Prostate gland (tissue), 2 donors: Measurements from ENCODE around the gene PCDHA3. TPM values are rescaled to one million over a fixed set of nuclear protein-coding genes. Genes with fewer than 3 reads are reported as not detected.
"Not testable (repeated sequence)": the region's sequence is repeated elsewhere in the genome, so short reads cannot be mapped to it uniquely, and the experiment has no call there.

Experiments used
- DNase-seq: peaks from one replicate; pipeline ENCODE4 v3.0.0-alpha.2; 2019; ENCODE audit warnings: low spot score
- H3K27ac ChIP-seq, 2 donors: fragments of 200-600 bp; sonication (generic); 2 replicates each; pipeline ENCODE4 v1.5.1; 2017 to 2019
- H3K27me3 ChIP-seq: fragments of 200-600 bp; sonication (generic); replicated peaks from 2 replicates; pipeline ENCODE4 v1.5.1; 2019; ENCODE audit not compliant: insufficient read depth
- H3K36me3 ChIP-seq, 2 donors: fragments of 200-600 bp; sonication (generic); 1 replicate in 1 of 2; 2 replicates in 1 of 2; pipeline versions ENCODE4 v1.5.1 to v1.8.1; 2017 to 2019
- H3K4me1 ChIP-seq: fragments of 200-600 bp; sonication (generic); replicated peaks from 2 replicates; pipeline ENCODE4 v1.5.1; 2019
- H3K4me3 ChIP-seq, 2 donors: fragments of 200-600 bp; sonication (generic); 2 replicates each; pipeline ENCODE4 v1.5.1; 2017 to 2019
- H3K9me3 ChIP-seq: fragments of 200-600 bp; sonication (generic); 2 replicates; pipeline ENCODE4 v1.5.1; 2017
- CTCF ChIP-seq, 4 experiments: fragments of 200-600 bp in 2 of 4; fragments of 450-650 bp in 2 of 4; sonication (generic) in 2 of 4; IDR thresholded peaks; 1 replicate in 3 of 4; 2 replicates in 1 of 4; pipeline ENCODE4 v1.5.1; 2016 to 2019; ENCODE audit warnings: antibody characterized with exemption in 4 of 4, mild to moderate bottlenecking in 2 of 4, moderate library complexity in 2 of 4
- POLR2A ChIP-seq: fragments of 450-650 bp; IDR thresholded peaks from one replicate; pipeline ENCODE4 v1.6.1; 2016; ENCODE audit warnings: antibody characterized with exemption, mild to moderate bottlenecking
- POLR2AphosphoS5 ChIP-seq: sonication (generic); formaldehyde crosslinking; IDR thresholded peaks from one replicate; pipeline ENCODE4 v1.6.1; 2017; ENCODE audit warnings: antibody characterized with exemption
- WGBS: methylation state at CpG from one replicate; pipeline ENCODE4 v1.1.5; 2018; 5-methylcytosine and 5-hydroxymethylcytosine counted together
- intact Hi-C: fragments of 100-400 bp; cut with DNase I; formaldehyde crosslinking; loops from one replicate; pipeline ENCODE4 v1.14.2; 2022
- total RNA-seq, 2 donors: library from RNA; depleted of rRNA; stranded (reverse); fragments of >200 nt; gene quantifications; one replicate each; pipeline ENCODE4 v1.1.0, GENCODE V29; 2016

The PCDHA3 gene
- total RNA-seq, 2 donors from 2014 or later: 0.09 to 1.0 TPM

- Histone ChIP-seq H3K27me3 (peaks cover 5% of the 10 kb centered on the region), H3K4me3 (no peak overlapping the region), H3K27ac (no peak overlapping the region), H3K36me3 (no peaks in the 10 kb centered on the region), H3K9me3 (no peaks in the 10 kb centered on the region), H3K4me1 (no peaks in the 10 kb centered on the region)
- TF ChIP-seq POLR2A: no peak
- no peak for TF ChIP-seq POLR2AphosphoS5
- TF ChIP-seq CTCF (IDR thresholded peaks at IDR 0.05): no peak
- WGBS: 45% methylated on average over 53 of the region's 53 CpGs
- intact Hi-C loops: no loop called here
- no peak for DNase-seq
Measured at GRCh38 chr5:140802781-140803271, 2.0 kb downstream of the PCDHA3 start.

- DNase-seq: no peak
- peak within 1 kb of the TSS in 1 of 2 donors; percentile 17 for H3K4me3 ChIP-seq
- no peaks in the 10 kb centered on the region for H3K27me3 ChIP-seq
- peak in 1 of 4 experiments; percentile 31 for TF ChIP-seq CTCF (IDR thresholded peaks at IDR 0.05)
- no peak for TF ChIP-seq POLR2A
- TF ChIP-seq POLR2AphosphoS5: no peak
- H3K9me3 ChIP-seq: no peaks in the 10 kb centered on the region
- no peak within 1 kb of the TSS for H3K27ac ChIP-seq
- H3K36me3 ChIP-seq: no peaks in the 10 kb centered on the region
- no peaks in the 10 kb centered on the region for H3K4me1 ChIP-seq
- intact Hi-C loops: no loop called here
- 20% methylated on average over 45 of the region's 47 CpGs for WGBS
Measured at GRCh38 chr5:140806834-140807775, 6.2 kb downstream of the PCDHA3 start, which contains the start of gene PCDHA4. PCDHA4 (plus strand) TSS chr5:140807068.

GRCh38 chr5:140808241-140808888, 7.5 kb downstream of the PCDHA3 start:
- H3K36me3 ChIP-seq, H3K27me3 ChIP-seq, H3K4me3 ChIP-seq, H3K4me1 ChIP-seq, intact Hi-C loops, H3K27ac ChIP-seq, H3K9me3 ChIP-seq, DNase-seq: not testable (repeated sequence)
- 58% methylated on average over 61 of the region's 62 CpGs for WGBS

- no peaks in the 10 kb centered on the region for H3K36me3 ChIP-seq
- H3K27ac ChIP-seq: no peak overlapping the region
- 70% methylated on average over 35 of the region's 43 CpGs for WGBS
- no peaks in the 10 kb centered on the region for H3K9me3 ChIP-seq
- H3K4me1 ChIP-seq: no peaks in the 10 kb centered on the region
- intact Hi-C loops: no loop called here
- TF ChIP-seq POLR2AphosphoS5 (no peak), POLR2A (no peak), CTCF (IDR thresholded peaks at IDR 0.05) (no peak)
- DNase-seq: no peak
- H3K27me3 ChIP-seq: no peaks in the 10 kb centered on the region
- H3K4me3 ChIP-seq: no peak overlapping the region
Measured at GRCh38 chr5:140808889-140809291, 8.0 kb downstream of the PCDHA3 start.
